Muscle layer of duodenum (tissue), 2 donors: Measurements from ENCODE around the gene KATNAL2.

Experiments
- H3K27ac ChIP-seq: one replicate; pipeline ENCODE4 v1.7.0; 2013; ENCODE audit warnings: mild to moderate bottlenecking, low read length
- H3K27me3 ChIP-seq: one replicate; pipeline ENCODE4 v1.7.0; 2013; ENCODE audit warnings: low read depth, mild to moderate bottlenecking, control low read depth, low read length
- H3K36me3 ChIP-seq, 2 donors: one replicate each; pipeline ENCODE4 v1.7.0; 2013; ENCODE audit warnings: low read length in 2 of 2, control low read depth in 1 of 2, mild to moderate bottlenecking in 1 of 2; ENCODE audit not compliant: insufficient read depth in 2 of 2, control insufficient read depth in 1 of 2
- H3K4me1 ChIP-seq, 2 donors: one replicate each; pipeline ENCODE4 v1.7.0; 2013; ENCODE audit warnings: low read length in 2 of 2, mild to moderate bottlenecking in 2 of 2, control low read depth in 1 of 2, moderate library complexity in 1 of 2; ENCODE audit not compliant: insufficient read depth in 2 of 2, control insufficient read depth in 1 of 2
- H3K4me3 ChIP-seq, 2 donors: one replicate each; pipeline ENCODE4 v1.7.0; 2013; ENCODE audit warnings: low read length in 2 of 2, low read depth in 1 of 2, mild to moderate bottlenecking in 1 of 2
- H3K9me3 ChIP-seq, 2 donors: one replicate each; pipeline ENCODE4 v1.7.0; 2013; ENCODE audit warnings: low read length in 2 of 2, control low read depth in 1 of 2, mild to moderate bottlenecking in 1 of 2; ENCODE audit not compliant: control insufficient read depth in 1 of 2
- donor health status: healthy.

The KATNAL2 gene

GRCh38 chr18:47087676-47088075 is 170.3 kb downstream of the KATNAL2 start:
- Histone ChIP-seq H3K4me1 (no peaks in the 10 kb centered on the region), H3K27me3 (no peaks in the 10 kb centered on the region), H3K27ac (no peak overlapping the region), H3K36me3 (no peaks in the 10 kb centered on the region), H3K4me3 (no peak overlapping the region), H3K9me3 (no peaks in the 10 kb centered on the region)

DNA sequence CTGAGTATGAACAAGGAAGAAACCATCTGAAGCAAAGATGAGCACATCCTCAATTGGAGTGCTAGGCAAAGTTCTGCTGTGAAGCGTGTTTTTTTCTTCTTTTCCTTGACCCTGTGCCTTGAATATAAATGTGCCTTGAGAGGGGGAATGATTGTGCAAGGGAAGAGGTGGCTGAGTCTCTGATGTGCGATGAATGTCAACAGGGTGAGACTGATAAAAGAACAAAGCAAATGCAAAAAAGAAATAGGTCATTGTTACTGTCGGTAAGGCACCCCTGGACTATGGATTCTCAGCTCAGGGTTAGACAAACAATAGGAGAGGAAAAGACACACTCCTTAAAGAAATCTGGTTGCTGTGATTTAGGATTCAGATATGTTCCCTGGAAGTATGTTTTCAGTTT is 178.4 kb downstream of the KATNAL2 start:
- H3K27ac ChIP-seq, result no peak overlapping the region
- H3K9me3 ChIP-seq, result no peaks in the 10 kb centered on the region
- no peaks in the 10 kb centered on the region for H3K36me3 ChIP-seq
- no peaks in the 10 kb centered on the region for H3K27me3 ChIP-seq
- no peak overlapping the region for H3K4me3 ChIP-seq
- no peaks in the 10 kb centered on the region for H3K4me1 ChIP-seq

DNA sequence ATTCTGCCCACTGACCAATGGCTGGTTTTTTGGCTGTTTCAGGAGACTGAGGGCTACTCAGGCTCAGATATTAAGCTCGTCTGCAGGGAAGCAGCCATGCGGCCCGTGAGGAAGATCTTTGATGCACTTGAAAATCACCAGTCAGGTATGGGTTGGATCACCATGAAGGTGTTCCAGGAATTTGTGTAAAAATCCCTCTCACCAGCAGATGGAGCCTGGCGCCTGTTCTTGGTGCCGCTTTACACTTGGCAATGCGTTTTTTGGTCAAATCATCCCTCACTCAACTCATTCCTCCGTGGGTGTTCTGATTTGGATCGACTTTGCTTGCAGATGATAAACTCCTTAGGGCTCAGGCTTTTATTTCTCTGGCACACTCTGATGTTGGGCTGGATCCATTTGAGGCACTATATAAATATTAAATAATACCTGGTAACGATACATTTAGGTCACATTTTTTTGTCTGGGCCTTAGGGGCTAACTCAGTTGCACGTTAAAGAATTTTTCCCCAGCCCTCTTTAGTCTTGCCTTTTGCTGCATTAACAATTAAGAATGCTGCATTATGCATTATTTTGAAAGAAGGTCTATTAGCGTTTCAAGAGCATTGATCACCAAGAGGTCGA is 182.9 kb downstream of the KATNAL2 start:
- Histone ChIP-seq H3K27ac (no peak overlapping the region), H3K27me3 (no peaks in the 10 kb centered on the region), H3K4me3 (no peak overlapping the region), H3K36me3 (peaks cover 9 to 11% of the 10 kb centered on the region in 2 donors), H3K9me3 (no peaks in the 10 kb centered on the region), H3K4me1 (no peaks in the 10 kb centered on the region)

DNA sequence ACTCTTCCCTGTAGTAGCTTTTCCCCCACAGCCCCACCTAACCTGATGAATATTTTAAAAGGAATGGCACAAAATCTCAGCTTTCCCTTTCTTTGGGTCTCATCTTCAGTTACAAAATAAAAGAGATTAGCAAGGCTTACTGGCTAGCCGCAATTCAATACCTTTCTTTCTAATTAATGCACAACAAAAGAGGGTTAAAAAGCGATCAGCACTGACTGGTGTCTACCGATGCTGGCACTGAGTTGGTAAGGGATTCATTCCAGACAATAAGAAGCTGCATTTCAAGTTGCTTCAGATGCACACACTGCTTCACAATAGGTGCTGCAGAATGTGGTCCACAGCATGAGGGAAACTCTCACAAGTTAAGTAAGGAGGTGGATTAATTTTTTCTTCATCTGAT is 191.0 kb downstream of the KATNAL2 start:
- Histone ChIP-seq H3K27ac (no peak overlapping the region), H3K36me3 (peaks cover 57 to 70% of the 10 kb centered on the region in 2 donors)

GRCh38 chr18:47108998-47109405 is 191.6 kb downstream of the KATNAL2 start:
- H3K36me3 ChIP-seq, result peaks cover 60 to 75% of the 10 kb centered on the region in 2 donors
- no peaks in the 10 kb centered on the region for H3K27me3 ChIP-seq
- H3K4me3 ChIP-seq, result no peak overlapping the region
- no peak overlapping the region for H3K27ac ChIP-seq
- no peaks in the 10 kb centered on the region for H3K9me3 ChIP-seq
- no peaks in the 10 kb centered on the region for H3K4me1 ChIP-seq

More for the DNA sequence above, 191.0 kb downstream of the KATNAL2 start:
- H3K4me3 ChIP-seq, result no peak overlapping the region
- no peaks in the 10 kb centered on the region for H3K9me3 ChIP-seq
- no peaks in the 10 kb centered on the region for H3K4me1 ChIP-seq
- no peaks in the 10 kb centered on the region for H3K27me3 ChIP-seq

- Histone ChIP-seq H3K4me3 (no peak overlapping the region), H3K4me1 (no peaks in the 10 kb centered on the region), H3K27ac (no peak overlapping the region), H3K36me3 (peaks cover 53 to 74% of the 10 kb centered on the region in 2 donors), H3K9me3 (no peaks in the 10 kb centered on the region), H3K27me3 (no peaks in the 10 kb centered on the region)
These were observed 192.3 kb downstream of the KATNAL2 start for GRCh38 chr18:47109720-47110119.

DNA sequence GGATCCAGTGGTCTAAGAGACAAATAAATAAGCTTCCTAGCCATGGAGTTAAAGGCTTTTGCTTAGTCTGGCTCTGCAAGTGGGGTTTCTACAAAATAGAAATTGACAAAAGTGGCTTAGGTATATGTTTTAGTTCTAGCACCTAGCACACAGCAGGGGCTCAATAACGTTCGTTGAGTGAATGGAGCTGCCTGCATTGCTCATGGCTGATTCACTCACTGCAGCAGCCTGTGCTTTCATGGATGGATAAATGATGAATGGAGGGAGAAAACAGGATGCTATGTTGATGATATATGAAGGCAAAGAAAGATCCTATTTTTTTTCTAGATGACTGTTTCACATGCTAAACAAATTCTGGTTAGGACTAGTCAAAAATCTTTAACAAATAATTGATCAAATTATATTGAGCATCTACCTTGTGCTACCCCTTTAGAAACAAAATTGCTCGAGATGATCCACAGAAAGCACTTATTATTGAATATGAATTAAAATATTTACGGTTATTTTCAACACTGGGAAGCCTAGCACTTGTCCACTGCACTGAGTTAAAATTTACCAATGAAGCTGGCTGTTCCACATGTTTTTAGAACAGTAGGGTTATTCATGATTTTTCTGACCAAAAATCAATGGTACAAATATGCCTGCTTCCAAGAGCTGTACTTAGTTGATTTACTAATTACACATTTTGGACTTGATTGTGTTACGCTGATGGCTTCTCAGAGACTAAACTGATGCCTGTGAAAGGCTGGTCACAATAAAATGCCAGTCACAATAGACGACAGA is 193.3 kb downstream of the KATNAL2 start:
- Histone ChIP-seq H3K4me3 (no peak overlapping the region), H3K36me3 (peaks cover 55 to 77% of the 10 kb centered on the region in 2 donors), H3K9me3 (no peaks in the 10 kb centered on the region), H3K27ac (no peak overlapping the region), H3K27me3 (no peaks in the 10 kb centered on the region), H3K4me1 (no peaks in the 10 kb centered on the region)

DNA sequence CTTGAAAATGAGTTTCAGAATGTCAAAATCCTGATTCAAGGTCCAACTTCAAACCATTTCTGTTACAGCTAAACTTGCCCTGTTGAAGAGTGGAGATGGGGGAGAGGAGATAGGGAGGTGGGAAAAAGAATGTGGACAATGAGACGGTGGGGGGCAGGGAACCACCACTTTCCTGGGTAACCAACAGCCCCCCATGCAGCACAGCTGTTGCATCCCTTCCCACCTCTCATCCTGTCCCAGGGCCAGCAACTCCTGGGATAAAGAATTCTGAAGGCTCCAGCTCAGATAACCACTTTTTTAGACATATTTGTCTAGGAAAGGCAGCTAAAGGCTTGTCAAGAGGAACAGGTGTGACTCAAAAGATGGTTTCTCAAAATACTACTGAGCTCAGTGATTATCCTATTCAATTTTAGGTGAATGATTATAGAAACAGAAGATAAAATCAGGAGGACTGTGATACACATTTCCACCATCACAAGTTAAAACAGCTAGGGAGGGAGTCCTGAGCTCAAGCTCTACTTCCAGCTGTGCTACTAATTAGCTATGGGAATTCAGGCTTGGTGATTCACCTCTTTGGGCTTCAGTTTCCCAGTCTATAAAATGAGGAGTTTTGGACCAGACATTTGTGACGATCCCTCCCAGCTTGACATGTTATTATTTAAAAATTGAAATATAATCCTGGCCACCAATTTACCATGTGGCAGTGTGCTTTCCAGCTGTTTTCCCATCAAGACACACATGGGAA is 196.6 kb downstream of the KATNAL2 start:
- H3K27ac ChIP-seq, result no peak overlapping the region
- no peaks in the 10 kb centered on the region for H3K9me3 ChIP-seq
- H3K4me1 ChIP-seq, result no peaks in the 10 kb centered on the region
- H3K36me3 ChIP-seq, result peaks cover 34 to 56% of the 10 kb centered on the region in 2 donors
- H3K27me3 ChIP-seq, result no peaks in the 10 kb centered on the region
- no peak overlapping the region for H3K4me3 ChIP-seq

DNA sequence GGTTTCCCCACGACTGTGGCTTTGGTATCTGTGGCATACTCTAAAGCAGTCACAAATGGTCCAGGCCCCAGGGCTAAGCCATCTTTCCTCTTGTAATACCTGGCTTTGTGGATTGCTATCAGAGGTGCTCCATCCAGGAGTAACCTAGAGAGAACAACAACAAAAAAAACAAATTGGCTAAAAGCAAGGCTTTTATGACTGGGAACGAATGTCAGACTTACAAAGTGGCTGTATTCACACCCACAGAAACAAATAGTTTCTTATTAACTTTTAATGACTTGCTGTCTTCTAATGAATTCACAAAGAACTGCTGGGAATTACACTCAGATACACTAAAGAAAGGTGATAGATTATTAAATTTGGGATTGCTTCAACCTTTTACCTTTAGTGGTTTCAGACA is 197.8 kb downstream of the KATNAL2 start:
- Histone ChIP-seq H3K36me3 (peaks cover 34 to 44% of the 10 kb centered on the region in 2 donors), H3K4me3 (no peak overlapping the region), H3K4me1 (no peaks in the 10 kb centered on the region), H3K9me3 (no peaks in the 10 kb centered on the region), H3K27me3 (no peaks in the 10 kb centered on the region), H3K27ac (no peak overlapping the region)

GRCh38 chr18:47118981-47119380 is 201.6 kb downstream of the KATNAL2 start:
- H3K4me1 ChIP-seq, result no peaks in the 10 kb centered on the region

DNA sequence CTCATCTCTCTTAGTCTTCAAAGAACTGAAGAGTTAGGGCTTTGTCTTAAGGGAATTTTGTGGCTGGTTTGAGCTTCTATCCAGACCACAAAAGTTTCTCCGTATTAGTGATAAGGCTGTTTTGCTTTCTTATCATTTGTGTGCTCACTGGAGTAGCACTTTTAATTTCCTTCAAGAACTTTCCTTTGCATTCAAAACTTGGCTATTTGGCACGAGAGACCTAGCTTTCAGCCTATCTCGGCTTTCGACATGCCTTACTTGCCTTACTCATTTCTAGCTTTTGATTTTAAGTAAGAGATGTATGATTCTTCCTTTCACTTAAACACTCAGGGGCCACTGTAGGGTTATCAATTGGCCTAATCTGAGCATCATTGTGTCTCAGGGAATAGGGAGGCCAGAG is 203.0 kb downstream of the KATNAL2 start:
- no peaks in the 10 kb centered on the region for H3K9me3 ChIP-seq
- H3K4me3 ChIP-seq, result no peak overlapping the region
- H3K27me3 ChIP-seq, result no peaks in the 10 kb centered on the region
- H3K36me3 ChIP-seq, result peaks cover 0 to 3% of the 10 kb centered on the region in 2 donors
- H3K4me1 ChIP-seq, result no peaks in the 10 kb centered on the region
- no peak overlapping the region for H3K27ac ChIP-seq

More at GRCh38 chr18:47118981-47119380, 201.6 kb downstream of the KATNAL2 start:
- Histone ChIP-seq H3K36me3 (peaks cover 6 to 11% of the 10 kb centered on the region in 2 donors), H3K9me3 (no peaks in the 10 kb centered on the region), H3K4me3 (no peak overlapping the region), H3K27me3 (no peaks in the 10 kb centered on the region), H3K27ac (no peak overlapping the region)
